ENCODE data around the gene NAPG. TPM values are rescaled to one million over a fixed set of nuclear protein-coding genes. Genes with fewer than 3 reads are reported as not detected.

The NAPG gene
- total and polyA plus RNA-seq, 3 donors (not counting 1 experiment from before 2014, with no cell fraction given) = 15.1 to 51.3 (median 31.0) TPM

Other genes with a start within 250 kb of the NAPG start
- 10 to 100 TPM in 1 of 2 donors, 1 to 10 TPM in 1; 9.7 to 24.8 TPM for gene APCDD1, start 71.4 kb upstream of the NAPG start, total RNA-seq
- 3.0 TPM for gene APCDD1, start 71.4 kb upstream of the NAPG start, polyA plus RNA-seq